Bronchial epithelial cell (primary cell): ENCODE data around the gene ABLIM2. TPM values are rescaled to one million over a fixed set of nuclear protein-coding genes. Genes with fewer than 3 reads are reported as not detected.

Experiments used
- DNase-seq: peaks from one replicate; pipeline ENCODE4 v3.0.0-alpha.2; 2010; ENCODE audit warnings: low read depth
- FAIRE-seq: peaks from 2 replicates; lab custom pipeline; 2011; peaks lifted over from hg19 to GRCh38; lab: Jason Lieb, UNC
- H3K27me3 ChIP-seq: 2 replicates; pipeline ENCODE4 v1.5.1; 2011; ENCODE audit warnings: low read length; ENCODE audit not compliant: control insufficient read depth, insufficient read depth
- H3K36me3 ChIP-seq: 2 replicates; pipeline ENCODE4 v1.5.1; 2011; ENCODE audit warnings: low read length; ENCODE audit not compliant: control insufficient read depth, insufficient read depth
- H3K4me3 ChIP-seq: 2 replicates; pipeline ENCODE4 v1.5.1; 2011; ENCODE audit warnings: mild to moderate bottlenecking, low read depth, low read length, control low read depth
- total RNA-seq: library from RNA; depleted of rRNA; stranded (reverse); fragments of >200 nt; gene quantifications from 2 replicates; pipeline ENCODE4 v1.2.1, GENCODE V29; 2014
- TF ChIP-seq, protein P1 (sequence below): IDR thresholded peaks from 2 replicates; pipeline ENCODE4 v1.5.1; 2011; ENCODE audit warnings: mild to moderate bottlenecking, moderate library complexity, low read length, control low read depth, inconsistent platforms; ENCODE audit not compliant: insufficient read depth, severe bottlenecking

Gene ABLIM2
- total RNA-seq, 1 donor from 2014 or later, result 1.1 TPM

DNA sequence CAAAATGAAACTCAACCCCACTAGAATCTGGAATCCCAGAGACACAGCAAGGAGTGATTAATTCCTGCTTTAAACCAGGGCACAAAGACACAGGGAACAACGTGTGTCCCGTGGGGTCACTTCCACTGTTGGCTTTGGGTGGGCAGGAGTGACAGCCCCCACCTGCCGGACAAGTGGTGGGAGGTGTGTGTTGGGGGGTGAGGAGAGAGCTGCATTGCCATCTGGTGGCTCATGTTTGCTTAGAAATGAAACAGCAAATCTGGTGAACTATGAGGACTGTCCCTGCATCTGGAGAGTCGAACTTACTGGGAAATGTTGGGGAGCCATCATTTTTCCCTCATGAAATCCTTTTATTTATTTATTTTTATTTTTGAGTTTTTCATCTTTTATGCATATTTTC, 143.1 kb downstream of the ABLIM2 start:
- Histone ChIP-seq H3K4me3 (no peak overlapping the region), H3K27me3 (peaks cover 13% of the 10 kb centered on the region), H3K36me3 (no peaks in the 10 kb centered on the region)
- TF ChIP-seq, protein P1, sequence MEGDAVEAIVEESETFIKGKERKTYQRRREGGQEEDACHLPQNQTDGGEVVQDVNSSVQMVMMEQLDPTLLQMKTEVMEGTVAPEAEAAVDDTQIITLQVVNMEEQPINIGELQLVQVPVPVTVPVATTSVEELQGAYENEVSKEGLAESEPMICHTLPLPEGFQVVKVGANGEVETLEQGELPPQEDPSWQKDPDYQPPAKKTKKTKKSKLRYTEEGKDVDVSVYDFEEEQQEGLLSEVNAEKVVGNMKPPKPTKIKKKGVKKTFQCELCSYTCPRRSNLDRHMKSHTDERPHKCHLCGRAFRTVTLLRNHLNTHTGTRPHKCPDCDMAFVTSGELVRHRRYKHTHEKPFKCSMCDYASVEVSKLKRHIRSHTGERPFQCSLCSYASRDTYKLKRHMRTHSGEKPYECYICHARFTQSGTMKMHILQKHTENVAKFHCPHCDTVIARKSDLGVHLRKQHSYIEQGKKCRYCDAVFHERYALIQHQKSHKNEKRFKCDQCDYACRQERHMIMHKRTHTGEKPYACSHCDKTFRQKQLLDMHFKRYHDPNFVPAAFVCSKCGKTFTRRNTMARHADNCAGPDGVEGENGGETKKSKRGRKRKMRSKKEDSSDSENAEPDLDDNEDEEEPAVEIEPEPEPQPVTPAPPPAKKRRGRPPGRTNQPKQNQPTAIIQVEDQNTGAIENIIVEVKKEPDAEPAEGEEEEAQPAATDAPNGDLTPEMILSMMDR, result peak; percentile 39
- FAIRE-seq (no peak), DNase-seq (peak; percentile 17)

DNA sequence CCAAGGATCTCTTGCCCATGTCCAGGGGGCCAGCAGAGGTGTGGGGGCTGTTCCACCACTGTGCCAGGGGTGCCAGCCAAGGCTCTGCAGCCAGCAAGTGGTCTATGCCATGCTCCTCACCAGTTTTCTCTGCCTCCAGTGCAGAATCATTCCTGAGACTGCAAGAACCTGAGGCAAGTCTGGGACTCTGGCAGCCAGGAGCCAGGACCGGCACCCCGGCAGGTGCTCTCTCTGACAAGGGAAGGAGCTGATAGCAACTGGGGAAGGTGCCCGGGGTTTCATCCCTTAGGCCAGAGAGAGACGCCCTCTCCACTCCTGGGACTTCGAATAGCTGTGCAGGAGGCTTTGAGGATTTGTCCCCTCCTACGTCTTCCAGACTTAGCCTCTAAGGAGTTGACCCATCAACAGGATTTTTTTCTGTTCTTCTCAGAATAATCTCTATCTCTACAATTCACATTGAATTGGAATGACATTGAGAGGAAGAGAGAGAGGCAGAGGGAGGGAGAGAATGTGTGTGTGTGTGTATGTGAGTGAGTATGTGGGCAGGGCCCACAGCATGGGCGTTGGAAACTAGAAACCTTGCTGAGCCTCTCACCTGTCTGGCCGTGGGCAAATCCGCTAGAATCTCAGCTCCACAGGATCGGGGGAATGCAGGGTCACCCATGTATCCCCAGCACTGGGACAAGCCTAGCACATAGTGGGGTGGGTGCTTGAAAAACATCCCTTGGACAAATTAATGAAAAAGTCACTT, 144.5 kb downstream of the ABLIM2 start:
- peaks cover 13% of the 10 kb centered on the region for H3K27me3 ChIP-seq
- FAIRE-seq (no peak), DNase-seq (no peak)
- no peaks in the 10 kb centered on the region for H3K36me3 ChIP-seq
- H3K4me3 ChIP-seq, result no peak overlapping the region
- TF ChIP-seq, protein P1, result no peak

DNA sequence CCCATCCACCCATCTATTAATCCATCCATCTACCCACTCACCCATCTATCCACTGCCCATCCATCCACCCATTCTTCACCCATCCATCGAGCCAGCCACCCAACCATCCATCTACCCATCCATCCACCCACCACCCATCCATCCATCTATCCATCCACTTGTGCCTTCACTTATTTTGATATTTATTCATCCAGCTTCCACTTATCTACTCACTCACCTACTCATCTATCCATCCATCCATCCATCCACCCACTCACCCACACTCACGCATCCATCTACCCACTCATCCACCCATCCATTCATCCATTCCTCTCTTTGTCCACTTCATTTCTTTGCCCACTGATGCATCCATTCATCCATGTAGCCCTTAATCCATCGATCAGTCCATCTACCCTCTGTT, 146.1 kb downstream of the ABLIM2 start:
- FAIRE-seq (no peak), DNase-seq (no peak)
- no peak overlapping the region for H3K4me3 ChIP-seq
- TF ChIP-seq, protein P1, result no peak
- H3K36me3 ChIP-seq, result no peaks in the 10 kb centered on the region
- peaks cover 13% of the 10 kb centered on the region for H3K27me3 ChIP-seq

DNA sequence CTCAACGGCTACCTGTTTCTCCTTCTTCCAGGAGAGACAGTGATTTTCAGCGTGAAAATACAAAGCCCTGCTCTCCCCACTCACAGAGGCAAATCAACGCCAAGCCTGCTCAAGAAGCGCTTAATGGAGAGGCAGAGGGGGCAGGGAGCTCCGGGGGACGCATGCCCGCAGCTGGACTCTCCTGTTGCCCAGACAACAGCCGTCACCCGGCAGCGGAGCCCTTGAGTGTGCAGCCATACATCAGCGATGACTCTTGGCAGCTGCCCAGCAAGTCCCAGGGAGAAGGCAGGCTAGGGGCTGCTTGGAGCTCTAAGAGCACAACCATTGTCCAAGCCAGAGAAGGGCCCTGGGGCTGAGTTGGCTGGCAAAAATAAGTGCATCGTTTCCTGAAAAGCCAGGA, 148.0 kb downstream of the ABLIM2 start:
- DNase-seq (no peak), FAIRE-seq (no peak)
- H3K27me3 ChIP-seq, result peaks cover 12% of the 10 kb centered on the region
- H3K4me3 ChIP-seq, result no peak overlapping the region
- TF ChIP-seq, protein P1, result no peak
- no peaks in the 10 kb centered on the region for H3K36me3 ChIP-seq

DNA sequence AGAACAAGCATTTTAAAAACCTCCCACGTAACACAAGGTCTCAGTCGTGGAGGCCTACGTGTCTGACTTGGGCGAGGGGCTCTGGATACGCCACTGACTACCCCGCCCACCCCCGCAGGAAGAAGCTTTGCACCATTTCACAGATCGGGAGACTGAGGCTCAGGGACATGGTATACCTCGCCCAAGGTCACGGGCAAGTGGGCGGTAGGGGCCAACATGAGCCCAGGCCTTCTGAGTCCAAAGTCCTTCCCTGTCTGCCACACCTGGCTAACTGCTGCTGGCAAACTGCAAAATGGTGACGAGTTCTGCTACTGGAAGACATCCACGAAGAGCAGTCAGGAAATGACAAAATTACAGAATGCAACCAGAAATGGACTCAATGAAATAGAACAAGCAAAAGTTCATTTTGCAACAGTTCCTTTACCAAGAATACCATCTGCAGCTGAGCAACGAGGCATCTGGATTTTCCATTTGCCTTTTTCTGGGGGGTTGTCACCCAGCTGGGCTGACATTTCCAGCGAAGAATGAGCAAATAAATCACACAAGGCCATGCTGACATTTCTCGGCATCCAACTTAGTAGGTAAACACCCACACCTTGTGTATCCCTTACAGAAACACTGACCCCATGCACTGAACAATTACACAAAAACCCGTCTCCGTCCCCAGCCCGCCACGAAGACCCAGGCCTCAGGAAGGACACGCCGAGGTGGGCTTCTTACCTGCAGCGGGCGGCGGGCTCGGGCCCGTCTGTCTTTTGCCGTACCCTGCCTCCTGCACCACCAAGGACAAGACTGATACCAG, 148.7 kb downstream of the ABLIM2 start:
- DNase-seq (no peak), FAIRE-seq (peak; percentile 36)
- no peak overlapping the region for H3K4me3 ChIP-seq
- TF ChIP-seq, protein P1, result no peak
- no peaks in the 10 kb centered on the region for H3K36me3 ChIP-seq
- H3K27me3 ChIP-seq, result peaks cover 11% of the 10 kb centered on the region
